GM12892 (cell line): ENCODE results near the gene FRMPD4.

ENCODE experiments used
- POLR2A ChIP-seq: IDR thresholded peaks from 2 replicates; pipeline ENCODE4 v1.6.1; 2011; ENCODE audit warnings: low read depth, low read length, control low read depth
- POLR2AphosphoS5 ChIP-seq: IDR thresholded peaks from 2 replicates; pipeline ENCODE4 v1.6.1; 2011; ENCODE audit warnings: low read depth, low read length, control low read depth

DNA sequence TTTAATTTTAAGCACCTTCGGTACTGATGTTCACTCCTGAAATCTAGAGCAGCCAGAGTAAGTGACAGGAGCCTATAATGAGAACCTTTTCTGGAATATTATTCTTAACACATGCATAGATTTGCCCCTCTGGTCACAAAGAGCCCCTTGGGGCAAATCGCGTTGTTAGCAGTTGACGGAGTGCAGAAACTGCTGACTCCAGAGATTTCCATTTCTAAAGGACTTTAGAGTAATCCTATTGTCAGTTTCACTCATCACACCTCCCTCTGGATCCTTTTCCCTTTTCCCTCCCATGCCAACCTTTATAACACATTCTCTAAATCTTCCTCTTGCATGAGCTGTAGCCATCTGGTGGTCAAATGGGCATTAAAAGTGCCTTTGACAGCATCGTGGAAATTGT, 388.0 kb downstream of the FRMPD4 start:
- TF ChIP-seq POLR2A: no peak
- no peak for TF ChIP-seq POLR2AphosphoS5
